SKM-1 (cell line): ENCODE data around the gene GMPPA.
A peak's percentile ranks its signal among the peaks of the same experiment; 100 is the strongest.

Experiments
- DNase-seq: peaks from one replicate; lab custom pipeline; 2025; ENCODE audit not compliant: unreplicated experiment; lab: John Stamatoyannopoulos, UW

Gene GMPPA

DNA sequence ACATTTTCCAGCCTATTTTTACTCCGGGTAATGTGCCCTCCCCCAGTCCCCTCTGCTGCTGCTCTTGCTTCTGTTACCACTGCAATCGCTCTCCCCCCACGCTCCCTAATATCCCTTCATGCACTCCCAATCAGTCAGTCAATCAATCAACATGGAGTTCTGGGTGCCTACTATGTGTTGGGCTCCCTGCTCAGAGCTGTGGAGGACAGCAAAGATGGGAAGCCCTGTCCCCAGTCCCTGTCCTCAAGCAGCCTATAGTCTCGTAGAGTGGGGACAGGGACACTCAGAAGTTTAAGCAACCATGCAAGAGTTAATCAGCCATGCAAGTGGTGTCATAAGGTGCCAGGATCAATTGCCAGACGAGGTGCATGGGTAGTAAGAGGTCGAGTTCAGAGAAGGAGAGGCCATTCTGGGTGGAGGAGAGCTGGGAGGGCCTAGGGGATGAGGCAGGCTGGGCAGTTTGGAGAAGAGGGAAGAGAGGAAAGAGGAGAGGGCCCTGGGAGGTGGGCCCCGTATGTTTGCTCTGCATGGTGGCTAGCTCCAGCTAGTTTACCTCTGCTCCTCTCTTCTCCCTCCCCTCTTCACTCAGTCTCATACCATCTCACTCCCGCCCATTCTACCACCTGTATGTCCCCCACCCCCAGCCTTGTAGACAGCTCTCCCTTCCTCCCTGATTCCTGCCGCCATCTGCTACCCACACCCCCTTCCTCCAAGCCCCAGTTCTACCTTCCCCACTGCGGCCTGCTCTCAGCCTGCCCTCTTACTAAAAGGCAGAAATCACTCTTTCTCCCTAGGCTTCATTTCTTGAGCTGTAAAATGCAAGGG is 19.5 kb downstream of the GMPPA start:
- no peak for DNase-seq

DNA sequence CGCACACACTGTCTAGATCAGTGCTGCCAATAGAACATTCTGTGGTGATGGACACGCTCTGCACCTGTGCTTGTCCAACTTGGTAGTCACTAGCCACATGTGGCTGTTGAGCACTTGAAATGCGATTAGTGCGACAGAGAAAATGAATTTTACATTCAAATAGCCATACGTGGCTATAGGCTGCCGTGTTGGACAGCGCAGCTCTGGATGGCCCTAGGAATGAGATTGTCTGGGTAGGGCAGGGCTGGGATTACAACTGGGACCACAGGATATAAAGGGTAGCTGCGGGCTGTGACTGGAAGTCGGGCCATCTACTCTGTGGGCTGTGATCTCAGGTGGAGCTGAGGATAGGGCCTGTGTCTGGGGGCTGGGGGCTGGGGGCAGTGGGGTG is 20.8 kb downstream of the GMPPA start:
- DNase-seq, result no peak

DNA sequence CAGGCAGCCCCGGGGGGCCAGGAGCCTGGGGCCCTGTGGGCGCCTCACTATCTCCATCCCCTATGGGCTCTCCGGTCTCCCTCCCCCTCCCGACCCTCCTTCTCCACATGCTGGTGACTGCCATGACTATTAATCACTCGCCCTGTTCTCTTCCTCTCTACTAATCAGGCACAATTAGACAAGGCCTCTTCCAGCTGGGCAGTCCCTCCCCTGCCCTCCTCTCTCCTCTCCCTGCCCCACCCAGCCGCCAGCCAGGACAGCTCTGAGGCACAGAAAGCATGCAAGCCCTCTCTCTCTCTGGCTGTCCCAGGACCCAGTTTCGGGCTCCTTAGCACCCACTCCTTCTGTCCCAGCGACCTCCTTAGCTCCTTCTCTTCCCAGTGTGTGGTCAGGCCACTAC is 21.4 kb downstream of the GMPPA start:
- DNase-seq, result no peak

DNA sequence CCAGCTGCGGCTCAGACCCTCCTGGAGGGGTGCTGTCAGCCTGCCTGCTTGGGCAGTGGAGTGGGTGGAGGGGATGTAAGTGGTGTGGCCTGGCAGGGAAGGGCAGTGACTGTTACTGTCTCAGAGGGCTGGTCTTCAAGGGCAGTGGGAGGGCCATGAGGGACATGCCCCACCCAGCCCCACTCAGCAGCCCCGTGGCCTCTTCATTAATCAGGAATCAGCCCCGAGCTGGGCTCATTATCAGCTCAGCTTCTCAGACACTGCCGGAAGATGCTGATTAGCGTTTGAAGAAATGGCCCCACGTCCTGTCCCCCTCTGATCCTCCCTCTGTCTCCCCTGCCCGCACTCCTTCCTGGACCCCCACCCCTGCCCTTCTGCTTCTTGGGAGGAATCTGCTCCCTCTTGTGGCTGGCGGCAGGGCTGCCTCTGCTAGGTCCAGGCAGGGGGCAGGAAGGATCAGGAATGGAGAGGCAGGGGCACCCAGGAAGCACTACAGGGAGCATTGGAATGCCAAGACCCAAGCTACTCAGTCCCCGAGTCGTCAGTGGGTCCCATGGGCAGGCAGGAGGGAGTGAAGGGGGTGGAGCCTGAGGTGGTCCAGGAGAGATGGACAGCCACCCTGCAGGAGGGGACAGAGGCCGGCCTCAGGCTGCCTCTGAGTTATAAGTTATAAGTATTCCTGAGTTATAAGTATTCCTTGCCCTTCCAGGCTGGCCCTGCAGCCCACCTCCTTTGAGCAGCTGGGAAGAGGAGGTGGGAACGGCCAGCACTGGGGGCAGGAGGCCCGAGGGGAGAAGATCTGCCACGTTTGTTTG is 22.6 kb downstream of the GMPPA start:
- DNase-seq, result no peak

DNA sequence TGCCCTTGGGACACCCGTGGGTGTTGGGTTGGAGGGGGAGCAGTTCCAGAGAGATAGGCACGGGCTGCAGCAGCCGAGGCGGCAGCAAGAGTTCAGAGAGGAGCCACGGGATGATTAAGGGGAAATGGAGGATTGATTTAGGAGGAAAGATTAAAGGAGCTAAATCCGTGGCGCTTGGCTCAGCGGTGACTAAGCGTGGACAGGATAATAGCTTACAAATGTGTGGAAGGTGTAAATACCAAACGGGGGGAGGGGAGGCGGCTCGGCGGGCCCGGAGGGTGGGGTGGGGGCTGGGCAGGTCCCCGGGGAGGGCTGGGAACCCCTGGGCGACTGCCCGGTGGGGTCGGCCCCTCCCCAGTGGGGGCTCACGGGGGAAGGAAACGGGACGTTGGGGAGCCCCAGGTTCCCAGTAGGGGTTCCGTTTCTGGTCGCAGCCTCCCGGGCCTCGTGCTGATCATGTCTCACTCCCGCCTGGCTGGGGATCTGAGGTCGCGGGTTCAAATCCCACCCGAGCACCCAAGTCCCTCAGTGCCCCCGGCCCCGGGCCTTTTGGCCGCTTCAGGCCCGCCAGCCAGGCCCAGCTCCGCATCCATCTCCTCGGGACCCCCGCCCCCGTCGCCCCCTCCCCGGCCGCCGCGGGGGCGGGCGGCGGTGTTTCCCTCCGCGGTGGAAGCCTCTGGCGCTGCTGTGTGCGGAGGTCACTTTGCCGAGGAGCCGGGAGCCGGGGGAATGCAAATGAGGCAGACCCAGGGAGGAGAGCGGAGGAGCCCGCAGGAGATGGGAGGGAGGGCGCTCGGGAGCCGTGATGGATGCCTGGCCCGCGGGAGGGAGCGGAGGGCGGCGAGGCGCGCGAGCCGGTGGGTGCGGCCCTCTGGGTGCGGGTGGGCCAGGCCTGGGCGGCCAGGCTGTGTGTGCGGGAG is 23.7 kb downstream of the GMPPA start:
- no peak for DNase-seq

DNA sequence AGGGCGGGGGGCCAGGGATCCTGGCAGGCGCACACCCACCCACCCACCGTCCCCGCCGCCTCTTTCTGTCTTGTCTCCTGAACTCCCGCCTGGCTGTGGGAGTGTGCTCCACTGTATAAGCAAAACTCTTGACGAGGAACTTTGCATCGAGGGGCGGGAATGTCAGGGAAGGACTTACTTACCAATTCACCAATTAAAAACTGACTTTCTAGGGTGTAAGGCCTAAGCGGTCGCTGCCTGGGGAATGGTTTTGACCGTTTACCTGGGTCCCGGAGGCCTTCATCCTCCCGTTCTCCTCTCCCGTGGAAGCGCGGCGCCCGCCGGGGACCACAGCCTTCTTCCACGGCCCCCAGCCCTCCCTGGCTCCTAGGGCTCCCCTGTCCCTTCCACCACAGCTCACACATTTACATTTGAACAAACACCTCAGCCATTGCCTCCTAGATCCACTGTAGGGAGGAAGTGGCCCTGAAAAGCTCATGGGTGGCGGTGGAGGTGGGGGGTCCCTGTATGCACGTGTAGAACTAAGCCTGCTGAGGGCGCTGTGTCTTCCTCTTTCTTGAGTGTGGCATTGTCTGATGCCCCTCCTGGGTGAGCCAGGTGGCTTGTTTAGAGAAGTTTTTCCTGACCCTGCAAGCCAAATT is 24.5 kb downstream of the GMPPA start:
- no peak for DNase-seq

DNA sequence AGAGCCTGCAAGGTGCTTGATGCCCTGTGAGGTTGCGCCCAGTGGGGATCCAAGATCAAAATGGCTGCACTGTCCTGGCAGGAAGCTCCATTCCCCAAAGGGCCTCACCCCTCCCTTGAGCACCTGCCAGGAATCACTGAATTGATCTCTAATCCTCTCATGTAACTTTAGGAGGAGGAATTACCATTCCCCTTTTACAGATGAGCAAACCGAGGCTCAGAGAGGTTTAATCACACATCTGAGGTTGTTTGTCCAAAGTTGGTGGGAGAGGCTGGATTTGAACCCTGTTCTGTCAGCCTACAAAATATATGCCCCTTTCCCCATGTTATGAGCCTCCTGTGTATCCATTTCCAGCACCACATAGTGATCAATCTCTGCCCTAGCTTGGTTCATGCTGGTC is 26.1 kb downstream of the GMPPA start:
- DNase-seq, result no peak

DNA sequence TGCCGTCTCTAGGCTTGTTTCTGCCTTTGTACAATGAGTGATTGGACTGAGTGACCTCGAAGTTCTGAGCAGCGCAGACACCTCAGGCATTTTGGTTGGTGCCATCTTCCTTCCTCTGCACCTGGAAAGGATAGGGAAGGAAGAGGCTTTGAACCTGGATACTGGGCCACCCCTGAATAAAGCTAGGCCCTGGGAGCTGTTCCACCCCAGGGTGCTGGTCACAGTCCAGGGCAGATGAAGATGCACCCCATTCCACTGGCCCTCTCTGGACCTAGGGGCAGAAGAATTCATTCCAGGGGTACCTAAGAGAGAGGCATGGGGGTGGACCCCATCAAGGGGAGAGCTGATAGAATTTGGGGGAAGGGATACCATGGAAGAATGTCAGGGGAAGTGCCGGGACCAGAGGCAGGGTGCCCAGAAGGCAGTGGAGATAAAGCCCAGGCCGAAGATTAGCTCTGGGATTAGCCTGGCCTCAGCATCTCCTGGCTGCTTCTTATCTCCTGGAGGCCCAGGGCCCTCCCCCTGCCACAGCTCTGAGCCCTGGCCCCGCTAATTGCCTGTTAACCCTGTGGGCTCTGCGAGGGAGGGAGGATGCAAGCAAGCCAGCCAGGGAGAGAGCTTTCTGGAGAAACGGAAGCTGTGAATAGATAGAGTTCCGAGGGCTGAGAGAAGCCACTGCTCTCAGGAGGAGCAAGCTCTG is 27.0 kb downstream of the GMPPA start:
- DNase-seq, result no peak

DNA sequence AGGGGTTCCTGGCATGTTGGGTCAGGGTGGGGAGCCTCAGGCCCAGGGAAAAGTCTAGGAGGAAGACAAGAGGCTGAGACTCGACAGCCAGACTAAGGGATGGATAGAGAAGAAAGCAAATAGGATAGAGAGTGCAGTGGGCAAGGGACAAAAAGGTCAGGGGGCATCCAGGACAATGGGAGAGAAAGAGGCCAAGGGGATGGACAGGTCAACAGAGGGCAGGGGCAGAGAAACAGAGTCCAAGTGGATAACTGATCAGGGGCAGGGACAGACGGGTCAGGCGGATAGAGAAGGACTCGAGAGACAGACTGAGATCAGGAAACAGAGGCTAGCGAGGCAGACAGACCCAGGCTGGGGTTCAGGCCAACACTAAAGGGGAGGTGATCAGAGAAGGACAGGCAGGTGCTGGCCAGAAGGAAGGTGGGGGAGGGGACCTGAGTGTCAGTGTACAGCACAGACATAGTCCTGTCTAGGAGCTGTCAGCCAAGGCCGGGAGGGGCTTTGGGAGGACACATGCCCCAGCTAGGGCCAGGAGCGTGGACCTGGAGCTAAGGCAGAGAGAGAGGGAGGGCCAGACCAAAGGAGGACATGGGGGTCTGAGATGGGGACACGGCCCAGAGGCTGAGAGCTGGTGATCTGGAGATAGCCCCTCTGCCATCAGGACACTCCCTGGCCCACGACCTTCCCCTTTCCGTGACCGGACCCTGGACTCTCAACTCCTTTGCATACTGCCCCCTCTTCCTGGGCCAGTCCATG is 27.8 kb downstream of the GMPPA start:
- no peak for DNase-seq

DNA sequence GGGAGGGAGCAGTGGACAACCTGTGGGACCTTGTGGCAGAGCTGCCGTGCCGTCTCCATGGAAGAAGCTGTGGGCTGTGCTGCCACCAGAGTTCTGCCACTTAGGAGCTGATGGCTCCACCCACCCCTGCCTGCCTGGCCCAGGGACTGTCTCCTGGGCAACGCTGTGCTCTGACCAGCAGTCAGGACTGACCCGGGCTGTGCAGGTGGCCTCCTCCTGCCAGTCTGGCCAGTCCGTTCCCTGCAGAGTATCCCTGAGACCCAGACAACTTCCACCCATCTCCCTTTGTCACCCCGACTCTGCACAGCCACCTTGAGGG is 28.3 kb downstream of the GMPPA start:
- no peak for DNase-seq

DNA sequence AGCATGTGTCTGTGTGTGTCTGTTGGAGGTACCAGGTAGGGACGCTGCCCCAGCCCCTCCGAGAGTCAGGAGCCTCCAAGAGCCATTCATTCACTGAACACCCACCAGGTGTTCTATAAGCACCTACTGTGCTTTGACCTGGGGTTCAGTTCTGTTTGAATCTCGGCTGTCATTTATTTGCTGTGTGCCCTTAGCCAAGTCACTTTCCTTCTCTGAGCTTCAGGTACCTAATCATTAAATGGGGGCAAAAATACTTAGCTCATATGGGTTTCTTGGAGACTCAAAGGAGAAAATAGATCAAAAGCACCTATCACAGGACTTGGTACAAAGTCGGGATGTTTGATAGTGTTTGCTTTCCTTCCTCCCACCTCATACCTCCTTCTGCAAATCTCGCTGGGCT is 28.8 kb downstream of the GMPPA start:
- DNase-seq, result no peak

DNA sequence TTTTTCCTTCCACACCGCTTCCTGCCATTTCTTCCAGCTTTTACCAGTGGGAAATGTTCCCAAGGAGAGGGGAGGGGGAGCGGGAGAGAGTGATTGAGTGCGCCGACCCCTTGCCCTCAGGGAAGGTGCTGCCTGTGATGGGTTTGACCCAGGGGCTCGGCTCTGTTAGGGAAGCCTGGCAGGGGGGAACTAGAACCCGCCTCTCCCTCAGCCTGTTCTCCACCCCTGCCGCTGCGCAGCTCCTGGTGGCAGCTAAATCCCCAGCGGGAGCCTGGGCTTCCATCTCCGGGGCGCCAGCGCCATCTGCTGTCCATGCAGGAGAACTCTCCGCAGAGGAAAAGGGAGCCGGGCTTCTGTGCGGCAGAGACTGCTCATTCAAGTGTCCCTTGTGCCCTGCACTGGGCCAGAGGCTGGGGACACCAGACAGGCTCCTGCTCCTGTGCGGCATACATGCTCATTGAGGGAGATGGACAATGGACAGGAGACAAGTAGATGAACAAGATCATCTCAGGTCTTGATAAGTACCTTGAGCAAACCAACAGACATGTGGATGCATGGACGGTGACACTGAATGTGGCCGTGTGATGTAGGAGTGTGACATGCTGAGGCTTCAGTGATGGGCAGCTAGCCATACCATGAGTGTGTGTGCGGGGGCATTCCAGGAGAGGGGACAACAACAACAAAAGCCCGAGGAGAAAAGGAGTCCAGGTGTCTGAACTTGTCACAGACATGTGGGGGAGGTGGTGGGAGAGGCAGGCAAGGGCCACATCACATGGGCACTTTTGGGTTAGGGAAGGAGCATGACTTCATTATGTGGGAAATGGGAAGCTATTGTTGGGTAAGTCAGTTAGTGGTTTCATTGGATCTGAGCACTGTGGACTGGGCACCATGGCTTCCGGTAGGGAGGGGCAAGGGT is 31.6 kb downstream of the GMPPA start:
- DNase-seq, result peak; percentile 72

DNA sequence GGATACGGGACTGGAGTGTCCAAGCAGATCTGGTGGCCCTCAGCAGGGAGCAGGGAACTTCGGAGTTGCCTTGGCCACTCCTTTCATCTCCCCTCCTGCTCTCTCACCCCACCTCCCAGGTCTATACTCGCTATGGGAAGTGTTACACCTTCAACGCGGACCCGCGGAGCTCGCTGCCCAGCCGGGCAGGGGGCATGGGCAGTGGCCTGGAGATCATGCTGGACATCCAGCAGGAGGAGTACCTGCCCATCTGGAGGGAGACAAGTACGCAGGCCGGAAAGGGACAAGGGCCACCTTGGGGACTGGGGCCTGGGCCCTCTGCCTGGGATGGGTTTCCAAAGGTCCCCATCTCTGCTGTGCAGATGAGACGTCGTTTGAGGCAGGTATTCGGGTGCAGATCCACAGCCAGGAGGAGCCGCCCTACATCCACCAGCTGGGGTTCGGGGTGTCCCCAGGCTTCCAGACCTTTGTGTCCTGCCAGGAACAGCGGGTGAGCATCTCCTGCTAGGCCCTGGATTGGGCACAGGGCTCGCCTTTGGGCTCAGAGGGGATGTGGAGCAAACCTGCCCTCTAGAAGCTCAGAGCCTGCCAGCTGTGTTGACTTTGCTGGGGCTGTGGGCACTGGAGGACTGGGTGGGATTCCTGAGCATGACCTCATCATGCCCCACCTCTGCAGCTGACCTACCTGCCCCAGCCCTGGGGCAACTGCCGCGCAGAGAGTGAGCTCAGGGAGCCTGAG is 33.1 kb downstream of the GMPPA start:
- DNase-seq, result no peak

DNA sequence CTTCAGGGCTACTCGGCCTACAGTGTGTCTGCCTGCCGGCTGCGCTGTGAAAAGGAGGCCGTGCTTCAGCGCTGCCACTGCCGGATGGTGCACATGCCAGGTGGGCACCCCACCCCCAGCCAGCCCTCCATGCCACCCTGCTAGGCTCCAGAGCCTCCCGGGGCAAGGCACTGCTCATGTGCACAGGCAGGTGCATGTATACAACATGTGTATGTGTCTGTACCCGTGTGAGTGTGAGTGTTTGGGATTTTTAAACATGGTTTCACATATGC is 33.6 kb downstream of the GMPPA start:
- no peak for DNase-seq

DNA sequence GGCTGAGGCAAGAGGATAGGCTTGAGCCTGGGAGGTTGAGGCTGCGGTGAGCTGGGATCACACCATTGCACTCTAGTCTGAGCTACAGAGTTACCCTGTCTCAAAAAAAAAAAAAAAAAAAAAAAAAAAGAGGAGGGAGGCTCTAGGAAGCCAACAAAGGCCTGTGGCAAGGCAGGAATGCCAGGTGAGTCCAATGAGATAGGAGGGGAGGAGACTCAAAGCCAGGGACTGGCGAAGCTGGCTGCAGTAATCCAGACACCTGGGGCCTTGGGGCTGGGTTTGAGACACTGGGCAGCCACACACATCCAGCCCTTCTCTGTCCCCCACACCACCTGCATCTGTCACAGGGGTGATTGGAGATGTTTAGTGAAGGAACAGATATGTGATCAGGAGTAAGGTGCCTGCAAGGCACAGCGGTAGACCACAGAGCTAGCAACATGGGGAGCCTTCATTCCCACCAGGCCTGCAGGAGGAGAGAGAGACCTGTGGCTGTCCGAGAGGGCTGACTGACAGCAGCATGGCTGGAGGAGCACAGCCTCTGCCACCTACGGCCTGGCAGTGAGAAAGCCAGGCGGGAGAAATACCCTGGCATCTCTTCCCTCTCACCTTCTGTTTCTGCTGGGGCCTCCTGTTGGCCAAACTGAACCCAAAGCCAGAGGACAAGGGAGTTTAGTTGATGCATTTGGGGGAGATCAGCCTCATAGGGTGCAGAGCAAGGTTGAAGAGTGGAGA is 35.4 kb downstream of the GMPPA start:
- no peak for DNase-seq

DNA sequence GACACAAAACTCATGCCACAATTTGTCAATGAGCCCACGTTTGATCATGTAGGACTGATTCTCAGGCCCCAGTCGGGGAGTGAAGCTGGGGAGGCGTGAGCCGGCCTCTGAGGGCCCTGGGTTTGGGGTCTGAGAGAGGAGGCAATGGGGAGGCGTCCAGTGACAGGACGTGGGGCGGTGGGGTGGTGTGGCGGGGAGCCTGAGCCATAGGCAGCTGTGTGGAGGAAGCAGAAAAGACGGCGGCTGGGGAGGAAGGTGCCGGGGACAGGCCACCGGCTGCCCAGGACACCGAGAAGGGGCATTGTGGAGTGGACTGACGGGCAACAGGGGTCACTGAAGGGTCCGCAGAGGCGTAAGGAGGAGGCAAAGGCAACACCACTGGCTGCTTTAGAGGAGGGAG is 37.7 kb downstream of the GMPPA start:
- DNase-seq, result no peak

DNA sequence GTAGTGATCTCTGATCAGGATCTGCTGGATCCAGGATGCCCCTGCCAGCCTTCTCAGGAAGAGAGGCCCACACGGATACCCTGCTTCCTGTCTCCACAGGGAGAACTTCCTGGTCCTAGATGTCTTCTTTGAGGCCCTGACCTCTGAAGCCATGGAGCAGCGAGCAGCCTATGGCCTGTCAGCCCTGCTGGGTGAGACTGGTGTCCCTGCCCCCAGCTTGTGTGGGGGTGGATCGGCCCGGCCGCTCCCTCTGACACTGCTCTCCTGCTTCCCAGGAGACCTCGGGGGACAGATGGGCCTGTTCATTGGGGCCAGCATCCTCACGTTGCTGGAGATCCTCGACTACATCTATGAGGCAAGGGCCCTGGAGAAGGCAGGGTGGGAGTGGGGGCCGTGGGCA is 38.3 kb downstream of the GMPPA start:
- DNase-seq, result no peak
